ENCODE data around the gene ZFAND3. TPM values are rescaled to one million over a fixed set of nuclear protein-coding genes. Genes with fewer than 3 reads are reported as not detected.

ZFAND3 gene
- total and polyA plus RNA-seq, 2 of the 4 experiments (the other 2 are of a cell fraction) = 10.9 to 26.7 TPM

DNA sequence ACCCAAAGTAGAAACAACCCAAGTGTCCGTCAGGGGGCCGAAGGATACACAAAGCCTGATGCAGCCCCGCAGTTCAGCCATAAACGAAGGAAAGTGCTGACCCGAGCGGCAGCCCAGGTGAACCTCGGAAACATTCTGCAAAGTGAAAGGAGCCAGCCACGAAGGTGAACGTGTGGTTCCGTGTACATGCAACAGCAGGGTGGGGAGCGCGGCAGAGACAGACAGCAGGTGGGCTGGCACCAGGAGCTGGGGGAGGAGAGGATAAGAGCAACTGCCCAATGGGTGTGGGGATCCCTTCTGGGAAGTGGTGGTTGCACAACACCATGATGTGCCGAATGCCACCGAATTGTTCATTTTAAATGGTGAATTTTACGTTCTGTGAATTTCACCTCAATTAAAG is 341.8 kb downstream of the ZFAND3 start:
- Histone ChIP-seq H3K18ac (ENCODE audit: low read depth, low read length) (no peak overlapping the region), H2AK9ac (replicated peaks; ENCODE audit: low read depth, low read length, poor library complexity) (no peak overlapping the region), H3K56ac (ENCODE audit: extremely low read depth, insufficient read depth, low read length) (no peak overlapping the region), H3K4me2 (ENCODE audit: low read depth, low read length) (no peak overlapping the region), H3K4ac (ENCODE audit: low read depth, low read length) (no peak overlapping the region), H3K36me3 (ENCODE audit: control insufficient read depth, insufficient read depth, low read length) (peaks cover 8% of the 10 kb centered on the region; the same call in 1 of the 2 replicates), H3K4me3 (ENCODE audit: insufficient read depth, low read depth, low read length) (no peak overlapping the region), H3K4me1 (ENCODE audit: control insufficient read depth, insufficient read depth, low read length) (peaks cover 2% of the 10 kb centered on the region; the same call in 1 of the 2 replicates), H3K9me1 (ENCODE audit: insufficient read depth, low read length) (peaks cover 17% of the 10 kb centered on the region), H4K91ac (ENCODE audit: insufficient read depth, low read depth, low read length) (no peak overlapping the region), H3K79me1 (ENCODE audit: low read depth in 1 of 2, low read length in 2 of 2) (peaks cover 10 to 43% of the 10 kb centered on the region in 2 experiments), H4K5ac (ENCODE audit: low read depth, low read length) (no peak overlapping the region), H4K20me1 (ENCODE audit: insufficient read depth, low read length) (peaks cover 5% of the 10 kb centered on the region; the same call in 1 of the 2 replicates), H2BK15ac (ENCODE audit: low read depth, low read length) (no peak overlapping the region), H2BK120ac (ENCODE audit: low read depth, low read length) (no peak overlapping the region), H2BK5ac (ENCODE audit: low read depth, low read length, poor library complexity, severe bottlenecking) (no peak overlapping the region), H3K14ac (replicated peaks; ENCODE audit: low read depth, low read length) (no peak overlapping the region), H3K27ac (ENCODE audit: insufficient read depth, low read length) (no peak overlapping the region), H2AFZ (replicated peaks; ENCODE audit: low read length, poor library complexity) (no peak overlapping the region), H3K23ac (ENCODE audit: low read depth, low read length) (no peak overlapping the region), H2AK5ac (ENCODE audit: low read depth, low read length) (no peak overlapping the region), H3K9me3 (ENCODE audit: control insufficient read depth, insufficient read depth, low read length) (no peaks in the 10 kb centered on the region), H4K8ac (ENCODE audit: low read depth in 2 of 2, low read length in 2 of 2) (no peak overlapping the region), H2BK20ac (ENCODE audit: low read depth, low read length) (no peak overlapping the region), H3K9ac (ENCODE audit: low read depth, low read length) (no peak overlapping the region), H3K27me3 (ENCODE audit: control insufficient read depth, insufficient read depth, low read length) (no peaks in the 10 kb centered on the region)
- CTCF ChIA-PET = no interaction called here
- no peak for DNase-seq
- in situ Hi-C loops (cut with MboI; ENCODE audit: low sequenced_read_pairs) (no loop called here), dilution Hi-C loops (cut with HindIII; ENCODE audit: low sequenced_read_pairs, unreplicated experiment) (no loop called here), intact Hi-C loops (cut with micrococcal nuclease) (no loop called here)
- POLR2A ChIA-PET (ENCODE audit: unreplicated experiment) = no interaction called here
- WGBS, 2 experiments (ENCODE audit: extremely low coverage in 2 of 2, insufficient read length in 1 of 2) = 96% methylated on average over 14 of the region's 15 CpGs; no CpG with 5 or more reads in 1 of the 2 experiments
- no TSS peak for BruUV-seq (replicated peaks)
- TF ChIP-seq POLR2A (IDR thresholded peaks at IDR 0.05; ENCODE audit: low read depth, low read length) = no peak
- TF ChIP-seq MAFK (IDR thresholded peaks at IDR 0.05; ENCODE audit: low read depth, low read length) = no peak
- TF ChIP-seq, protein P1, sequence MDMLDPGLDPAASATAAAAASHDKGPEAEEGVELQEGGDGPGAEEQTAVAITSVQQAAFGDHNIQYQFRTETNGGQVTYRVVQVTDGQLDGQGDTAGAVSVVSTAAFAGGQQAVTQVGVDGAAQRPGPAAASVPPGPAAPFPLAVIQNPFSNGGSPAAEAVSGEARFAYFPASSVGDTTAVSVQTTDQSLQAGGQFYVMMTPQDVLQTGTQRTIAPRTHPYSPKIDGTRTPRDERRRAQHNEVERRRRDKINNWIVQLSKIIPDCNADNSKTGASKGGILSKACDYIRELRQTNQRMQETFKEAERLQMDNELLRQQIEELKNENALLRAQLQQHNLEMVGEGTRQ (IDR thresholded peaks at IDR 0.05; ENCODE audit: low read depth, low read length) = no peak
- TF ChIP-seq RAD21 (IDR thresholded peaks at IDR 0.05; ENCODE audit: low read length) = no peak
- no peak for TF ChIP-seq CTCF (conservative IDR thresholded peaks at IDR 0.05; ENCODE audit: low read depth, low read length)
- no peak for TF ChIP-seq NFE2L2 (IDR thresholded peaks at IDR 0.05; ENCODE audit: low read depth, low read length)
- TF ChIP-seq CEBPB (IDR thresholded peaks at IDR 0.05; ENCODE audit: low read depth, low read length) = peak; percentile 25; the same call in 1 of the 2 replicates
- no peak for TF ChIP-seq SMC3 (IDR thresholded peaks at IDR 0.05; ENCODE audit: low read depth, low read length)
- no peak for ATAC-seq (ENCODE audit: low read depth)

Measured in IMR-90 (cell line).